ENCODE measurements around the gene SIRT2.

DNA sequence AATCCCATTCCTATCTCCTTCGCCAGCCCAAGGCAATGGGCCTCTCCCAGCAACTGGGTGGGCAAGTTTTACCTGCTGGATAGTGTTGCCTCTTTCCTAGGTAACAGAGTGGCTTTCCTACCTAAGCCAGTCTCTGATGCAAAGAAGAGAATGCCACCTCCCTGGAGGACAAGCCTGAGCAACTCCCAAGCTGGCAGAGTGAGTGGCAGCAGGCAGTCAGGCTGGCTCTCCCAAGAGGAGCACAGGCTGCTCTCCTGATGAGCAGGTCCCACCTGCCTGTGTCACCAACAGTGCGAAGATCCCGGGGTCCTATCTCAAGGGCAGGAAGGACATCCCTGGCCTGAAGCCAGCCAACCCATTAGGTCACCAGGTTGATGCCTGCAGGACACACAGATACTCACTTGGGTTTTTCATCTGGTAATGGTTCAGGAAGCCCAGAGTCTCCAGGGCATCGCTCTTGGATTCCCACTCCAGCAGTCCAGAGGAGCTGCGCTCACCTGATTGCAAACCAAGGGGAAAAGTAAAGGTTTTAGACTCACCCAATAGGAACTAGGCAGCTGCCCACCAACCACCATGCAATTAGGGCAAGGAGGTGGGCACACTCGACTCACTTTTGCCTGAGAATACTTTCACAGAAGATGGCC lies 62.3 kb downstream of the SIRT2 start:
- TF ChIP-seq, protein P1, sequence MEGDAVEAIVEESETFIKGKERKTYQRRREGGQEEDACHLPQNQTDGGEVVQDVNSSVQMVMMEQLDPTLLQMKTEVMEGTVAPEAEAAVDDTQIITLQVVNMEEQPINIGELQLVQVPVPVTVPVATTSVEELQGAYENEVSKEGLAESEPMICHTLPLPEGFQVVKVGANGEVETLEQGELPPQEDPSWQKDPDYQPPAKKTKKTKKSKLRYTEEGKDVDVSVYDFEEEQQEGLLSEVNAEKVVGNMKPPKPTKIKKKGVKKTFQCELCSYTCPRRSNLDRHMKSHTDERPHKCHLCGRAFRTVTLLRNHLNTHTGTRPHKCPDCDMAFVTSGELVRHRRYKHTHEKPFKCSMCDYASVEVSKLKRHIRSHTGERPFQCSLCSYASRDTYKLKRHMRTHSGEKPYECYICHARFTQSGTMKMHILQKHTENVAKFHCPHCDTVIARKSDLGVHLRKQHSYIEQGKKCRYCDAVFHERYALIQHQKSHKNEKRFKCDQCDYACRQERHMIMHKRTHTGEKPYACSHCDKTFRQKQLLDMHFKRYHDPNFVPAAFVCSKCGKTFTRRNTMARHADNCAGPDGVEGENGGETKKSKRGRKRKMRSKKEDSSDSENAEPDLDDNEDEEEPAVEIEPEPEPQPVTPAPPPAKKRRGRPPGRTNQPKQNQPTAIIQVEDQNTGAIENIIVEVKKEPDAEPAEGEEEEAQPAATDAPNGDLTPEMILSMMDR (optimal IDR thresholded peaks at IDR 0.05 in 1 of 3, IDR thresholded peaks at IDR 0.05 in 1 of 3, conservative IDR thresholded peaks at IDR 0.05 in 1 of 3; ENCODE audit: extremely low read depth in 1 of 3, insufficient read depth in 2 of 3, low read length in 3 of 3) = no peak
- no peak for TF ChIP-seq EZH2 (IDR thresholded peaks at IDR 0.05; ENCODE audit: low read length)
